GM12892 (cell line): ENCODE data around the gene NECTIN1.

Experiments
- POLR2A ChIP-seq: IDR thresholded peaks from 2 replicates; pipeline ENCODE4 v1.6.1; 2011; ENCODE audit warnings: low read depth, low read length, control low read depth
- POLR2AphosphoS5 ChIP-seq: IDR thresholded peaks from 2 replicates; pipeline ENCODE4 v1.6.1; 2011; ENCODE audit warnings: low read depth, low read length, control low read depth
- TAF1 ChIP-seq: IDR thresholded peaks from 2 replicates; pipeline ENCODE4 v1.6.1; 2011; ENCODE audit warnings: low read depth, mild to moderate bottlenecking, control low read depth, low read length, borderline replicate concordance

GRCh38 chr11:119711476-119711875, 17.5 kb downstream of the NECTIN1 start:
- no peak for TF ChIP-seq POLR2A
- TF ChIP-seq POLR2AphosphoS5 = no peak
- no peak for TF ChIP-seq TAF1
